ENCODE measurements around the gene P2RX6.
"Not testable (repeated sequence)": the region's sequence is repeated elsewhere in the genome, so short reads cannot be mapped to it uniquely, and the experiment has no call there.

The P2RX6 gene

GRCh38 chr22:21070690-21071615 is 56.0 kb downstream of the P2RX6 start:
- DNase-seq = peak in 1 of 2 donors; percentile 53
- Histone ChIP-seq H3K27me3 (peaks cover 0 to 4% of the 10 kb centered on the region in 2 donors), H3K27ac (no peak overlapping the region), H3K36me3 (no peaks in the 10 kb centered on the region), H3K4me1 (no peaks in the 10 kb centered on the region), H3K9me3 (no peaks in the 10 kb centered on the region), H3K4me3 (no peak overlapping the region)
- intact Hi-C loops (cut with DNase I; ENCODE audit: low total_unique reads) = no loop called here
- no peak for TF ChIP-seq CTCF (IDR thresholded peaks at IDR 0.05)

- H3K9me3 ChIP-seq; DNase-seq; H3K27me3 ChIP-seq; H3K4me1 ChIP-seq; H3K36me3 ChIP-seq; H3K4me3 ChIP-seq; H3K27ac ChIP-seq; intact Hi-C loops (cut with DNase I; ENCODE audit: low total_unique reads): not testable (repeated sequence)
These were observed 56.8 kb downstream of the P2RX6 start for GRCh38 chr22:21071796-21072195.

- no peak for TF ChIP-seq CTCF (IDR thresholded peaks at IDR 0.05)
- peaks cover 0 to 6% of the 10 kb centered on the region in 2 donors for H3K27me3 ChIP-seq
- H3K4me3 ChIP-seq = no peak overlapping the region
- no peaks in the 10 kb centered on the region for H3K9me3 ChIP-seq
- no peak for DNase-seq
- no peak overlapping the region for H3K27ac ChIP-seq
- H3K36me3 ChIP-seq = no peaks in the 10 kb centered on the region
- intact Hi-C loops (cut with DNase I; ENCODE audit: low total_unique reads) = no loop called here
- no peaks in the 10 kb centered on the region for H3K4me1 ChIP-seq
These were observed 58.1 kb downstream of the P2RX6 start for GRCh38 chr22:21073023-21073422.

- Histone ChIP-seq H3K27me3 (peaks cover 0 to 11% of the 10 kb centered on the region in 2 donors), H3K9me3 (no peaks in the 10 kb centered on the region), H3K27ac (no peak overlapping the region), H3K36me3 (no peaks in the 10 kb centered on the region), H3K4me1 (no peaks in the 10 kb centered on the region), H3K4me3 (no peak overlapping the region)
- no peak for DNase-seq
- intact Hi-C loops (cut with DNase I; ENCODE audit: low total_unique reads) = no loop called here
- no peak for TF ChIP-seq CTCF (IDR thresholded peaks at IDR 0.05)
These were observed 58.5 kb downstream of the P2RX6 start for GRCh38 chr22:21073482-21073881.

- H3K9me3 ChIP-seq = no peaks in the 10 kb centered on the region
- intact Hi-C loops (cut with DNase I; ENCODE audit: low total_unique reads) = no loop called here
- H3K4me3 ChIP-seq = no peak overlapping the region
- peak in 1 of 2 donors; percentile 61 for DNase-seq
- H3K27me3 ChIP-seq = peaks cover 0 to 16% of the 10 kb centered on the region in 2 donors
- H3K4me1 ChIP-seq = no peaks in the 10 kb centered on the region
- no peak overlapping the region for H3K27ac ChIP-seq
- H3K36me3 ChIP-seq = no peaks in the 10 kb centered on the region
- TF ChIP-seq CTCF (IDR thresholded peaks at IDR 0.05) = no peak
These were observed 59.2 kb downstream of the P2RX6 start for GRCh38 chr22:21074102-21074715.

GRCh38 chr22:21075516-21076138 is 60.7 kb downstream of the P2RX6 start:
- no peak overlapping the region for H3K27ac ChIP-seq
- H3K27me3 ChIP-seq = peaks cover 0 to 20% of the 10 kb centered on the region in 2 donors
- no peak overlapping the region for H3K4me3 ChIP-seq
- no peaks in the 10 kb centered on the region for H3K4me1 ChIP-seq
- no peak for TF ChIP-seq CTCF (IDR thresholded peaks at IDR 0.05)
- intact Hi-C loops (cut with DNase I; ENCODE audit: low total_unique reads) = no loop called here
- DNase-seq = peak in 1 of 2 donors; percentile 20
- no peaks in the 10 kb centered on the region for H3K36me3 ChIP-seq
- H3K9me3 ChIP-seq = no peaks in the 10 kb centered on the region
